HEK293 (cell line): ENCODE measurements around the gene IRX5.

Experiments
- BCL11A ChIP-seq: fragments of 450-650 bp; formaldehyde crosslinking; IDR thresholded peaks from 2 replicates; pipeline ENCODE4 v1.5.1; 2016; ENCODE audit warnings: low read depth, missing biosample characterization, missing genetic modification characterization
- GLI2 ChIP-seq: fragments of 450-650 bp; formaldehyde crosslinking; IDR thresholded peaks from 2 replicates; pipeline ENCODE4; 2017; ENCODE audit warnings: missing biosample characterization, missing genetic modification characterization, low read depth, borderline replicate concordance
- GLIS2 ChIP-seq: fragments of 450-650 bp; formaldehyde crosslinking; IDR thresholded peaks from 2 replicates; pipeline ENCODE4 v1.5.1; 2016; ENCODE audit warnings: missing biosample characterization, missing genetic modification characterization
- IKZF3 ChIP-seq: fragments of 450-650 bp; IDR thresholded peaks from 2 replicates; pipeline ENCODE4 v1.5.0; 2018; ENCODE audit warnings: missing biosample characterization, mild to moderate bottlenecking, missing genetic modification characterization, moderate library complexity
- KLF16 ChIP-seq: fragments of 450-650 bp; formaldehyde crosslinking; IDR thresholded peaks from 2 replicates; pipeline ENCODE4 v1.5.1; 2017; ENCODE audit warnings: missing biosample characterization, missing genetic modification characterization
- KLF8 ChIP-seq: fragments of 450-650 bp; formaldehyde crosslinking; IDR thresholded peaks from 2 replicates; pipeline ENCODE4 v1.5.1; 2016; ENCODE audit warnings: missing biosample characterization, missing genetic modification characterization
- MZF1 ChIP-seq: fragments of 450-650 bp; formaldehyde crosslinking; IDR thresholded peaks from 2 replicates; pipeline ENCODE4 v1.5.1; 2017; ENCODE audit warnings: missing biosample characterization, missing genetic modification characterization, borderline replicate concordance
- PRDM1 ChIP-seq: fragments of 450-650 bp; formaldehyde crosslinking; IDR thresholded peaks from 2 replicates; pipeline ENCODE4; 2016; ENCODE audit warnings: missing biosample characterization, missing genetic modification characterization
- SCRT2 ChIP-seq: fragments of 450-650 bp; formaldehyde crosslinking; IDR thresholded peaks from 2 replicates; pipeline ENCODE4 v1.5.1; 2016; ENCODE audit warnings: missing biosample characterization, missing genetic modification characterization
- ZBTB1 ChIP-seq: fragments of 450-650 bp; formaldehyde crosslinking; IDR thresholded peaks from 2 replicates; pipeline ENCODE4 v1.5.1; 2016; ENCODE audit warnings: missing biosample characterization, missing genetic modification characterization
- ZNF133 ChIP-seq: fragments of 450-650 bp; formaldehyde crosslinking; IDR thresholded peaks from 2 replicates; pipeline ENCODE4 v1.5.1; 2016; ENCODE audit warnings: missing biosample characterization, missing genetic modification characterization
- ZNF175 ChIP-seq: fragments of 450-650 bp; formaldehyde crosslinking; IDR thresholded peaks from 2 replicates; pipeline ENCODE4 v1.5.1; 2016; ENCODE audit warnings: missing biosample characterization, missing genetic modification characterization
- ZNF211 ChIP-seq: fragments of 450-650 bp; formaldehyde crosslinking; IDR thresholded peaks from 2 replicates; pipeline ENCODE4 v1.5.1; 2016; ENCODE audit warnings: low read depth, missing biosample characterization, missing genetic modification characterization
- ZNF274 ChIP-seq, 2 experiments: fragments of 200-500 bp in 1 of 2; fragments of 450-650 bp in 1 of 2; sonication (Bioruptor generic) in 1 of 2; formaldehyde crosslinking in 1 of 2; IDR thresholded peaks; 2 replicates each; pipeline versions ENCODE4 v1.5.1 to v1.6.1; 2014 to 2016; ENCODE audit warnings: borderline replicate concordance in 1 of 2, inconsistent platforms in 1 of 2, low read length in 1 of 2, missing biosample characterization in 1 of 2, missing genetic modification characterization in 1 of 2
- ZNF514 ChIP-seq: fragments of 450-650 bp; formaldehyde crosslinking; IDR thresholded peaks from 2 replicates; pipeline ENCODE4 v1.5.1; 2016; ENCODE audit warnings: missing biosample characterization, missing genetic modification characterization
- ZNF596 ChIP-seq: fragments of 450-650 bp; IDR thresholded peaks from 2 replicates; pipeline ENCODE4 v1.5.0; 2018; ENCODE audit warnings: missing biosample characterization, mild to moderate bottlenecking, missing genetic modification characterization, moderate library complexity
- ZNF610 ChIP-seq: fragments of 450-650 bp; formaldehyde crosslinking; IDR thresholded peaks from 2 replicates; pipeline ENCODE4 v1.5.1; 2016; ENCODE audit warnings: missing biosample characterization, missing genetic modification characterization, borderline replicate concordance
- ZNF830 ChIP-seq: fragments of 450-650 bp; IDR thresholded peaks from 2 replicates; pipeline ENCODE4 v1.5.0; 2018; ENCODE audit warnings: missing biosample characterization, missing genetic modification characterization, low read depth, mild to moderate bottlenecking, moderate library complexity
- ZXDB ChIP-seq: fragments of 450-650 bp; formaldehyde crosslinking; IDR thresholded peaks from 2 replicates; pipeline ENCODE4 v1.5.1; 2016; ENCODE audit warnings: missing biosample characterization, missing genetic modification characterization
- TF ChIP-seq, protein P1 (sequence below): fragments of 450-650 bp; formaldehyde crosslinking; IDR thresholded peaks from 2 replicates; pipeline ENCODE4 v1.5.1; 2016; ENCODE audit warnings: missing biosample characterization, missing genetic modification characterization
- TF ChIP-seq, protein P2 (sequence below): fragments of 450-650 bp; formaldehyde crosslinking; IDR thresholded peaks from 2 replicates; pipeline ENCODE4 v1.5.1; 2016; ENCODE audit warnings: missing biosample characterization, missing genetic modification characterization
- TF ChIP-seq, protein P3 (sequence below): fragments of 450-650 bp; formaldehyde crosslinking; IDR thresholded peaks from 2 replicates; pipeline ENCODE4 v1.5.1; 2016; ENCODE audit warnings: missing biosample characterization, missing genetic modification characterization
- TF ChIP-seq, protein P4 (sequence below): fragments of 450-650 bp; formaldehyde crosslinking; IDR thresholded peaks from 2 replicates; pipeline ENCODE4 v1.5.1; 2016; ENCODE audit warnings: missing biosample characterization, missing genetic modification characterization
- TF ChIP-seq, protein P5 (sequence below): fragments of 450-650 bp; formaldehyde crosslinking; IDR thresholded peaks from 2 replicates; pipeline ENCODE4 v1.5.1; 2016; ENCODE audit warnings: missing biosample characterization, missing genetic modification characterization, borderline replicate concordance
- TF ChIP-seq, protein P6 (sequence below): fragments of 450-650 bp; formaldehyde crosslinking; IDR thresholded peaks from 2 replicates; pipeline ENCODE4; 2016; ENCODE audit warnings: missing biosample characterization, missing genetic modification characterization

IRX5 gene

DNA sequence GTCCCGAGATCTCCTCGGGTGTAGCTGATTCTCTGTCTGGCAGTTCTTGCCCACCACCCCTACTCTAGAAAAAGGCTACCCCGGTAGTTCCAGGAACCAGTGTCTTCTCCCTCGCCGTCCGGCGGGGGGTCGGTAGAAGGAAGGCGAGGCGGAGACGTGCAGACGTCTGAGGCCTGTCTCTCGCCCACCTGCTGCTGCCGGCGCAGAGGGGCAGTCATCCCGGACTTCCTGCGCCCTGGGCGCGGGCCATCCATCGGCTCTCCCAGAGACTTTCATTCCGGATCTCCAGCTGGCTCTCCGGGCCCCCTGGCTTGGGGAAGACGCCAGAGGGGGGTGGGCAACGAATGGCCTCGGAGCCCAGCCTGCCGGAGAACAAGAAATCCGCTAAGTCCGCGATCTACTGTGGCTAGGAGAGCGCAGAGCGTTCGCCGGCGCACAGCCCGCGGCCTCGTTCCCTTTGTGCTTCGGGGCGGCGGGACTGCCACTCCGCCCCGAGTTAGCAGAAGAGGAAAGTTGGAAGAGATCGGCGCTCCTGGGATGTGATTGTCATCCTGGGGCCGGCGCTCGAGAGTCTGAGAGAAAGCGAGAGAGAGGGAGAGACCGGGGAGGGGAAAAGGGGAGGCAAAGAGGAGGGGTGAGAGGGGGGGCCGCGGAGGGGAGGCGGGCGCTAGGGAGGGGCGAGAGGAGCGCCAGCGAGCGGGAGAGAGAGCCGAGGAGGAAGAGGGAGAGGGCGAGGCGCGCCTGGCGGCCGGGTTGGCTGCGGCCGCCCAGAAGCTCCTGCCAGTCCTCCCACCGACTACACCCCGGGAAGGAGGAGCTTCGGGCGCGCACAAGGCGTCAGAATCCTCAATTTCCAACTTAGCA lies at the start of gene IRX5 (continued):
- TF ChIP-seq, protein P1, sequence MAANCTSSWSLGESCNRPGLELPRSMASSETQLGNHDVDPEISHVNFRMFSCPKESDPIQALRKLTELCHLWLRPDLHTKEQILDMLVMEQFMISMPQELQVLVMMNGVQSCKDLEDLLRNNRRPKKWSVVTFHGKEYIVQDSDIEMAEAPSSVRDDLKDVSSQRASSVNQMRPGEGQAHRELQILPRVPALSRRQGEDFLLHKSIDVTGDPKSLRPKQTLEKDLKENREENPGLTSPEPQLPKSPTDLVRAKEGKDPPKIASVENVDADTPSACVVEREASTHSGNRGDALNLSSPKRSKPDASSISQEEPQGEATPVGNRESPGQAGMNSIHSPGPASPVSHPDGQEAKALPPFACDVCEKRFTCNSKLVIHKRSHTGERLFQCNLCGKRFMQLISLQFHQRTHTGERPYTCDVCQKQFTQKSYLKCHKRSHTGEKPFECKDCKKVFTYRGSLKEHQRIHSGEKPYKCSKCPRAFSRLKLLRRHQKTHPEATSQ: no peak
- TF ChIP-seq IKZF3 (peak; percentile 64; the same call in 1 of the 2 replicates), KLF8 (peak; percentile 91), ZNF175 (tag by site-specific recombination) (no peak), ZNF274 (IDR thresholded peaks at IDR 0.05; ENCODE audit: low read length) (no peak), ZNF274 (tag by site-specific recombination; IDR thresholded peaks at IDR 0.05; ENCODE audit: borderline replicate concordance) (no peak), ZNF211 (tag by site-specific recombination) (no peak), BCL11A (tag by site-specific recombination) (no peak), ZNF514 (tag by site-specific recombination) (no peak), MZF1 (tag by site-specific recombination) (0 out of 2 replicates have a peak, but pooled peaks have one; percentile 13), GLIS2 (peak; percentile 69), GLI2 (tag by site-specific recombination) (no peak), ZNF596 (peak; percentile 84), KLF16 (tag by site-specific recombination) (peak; percentile 81; the same call in 1 of the 2 replicates), ZXDB (tag by site-specific recombination) (peak; percentile 70; the same call in 1 of the 2 replicates), ZNF133 (tag by site-specific recombination) (no peak), ZNF610 (tag by site-specific recombination) (peak; percentile 52; the same call in 1 of the 2 replicates), SCRT2 (tag by site-specific recombination) (peak; percentile 90), PRDM1 (tag by site-specific recombination) (peak; percentile 96), ZNF830 (tag by site-specific recombination) (no peak), ZBTB1 (no peak)
- TF ChIP-seq, protein P2, sequence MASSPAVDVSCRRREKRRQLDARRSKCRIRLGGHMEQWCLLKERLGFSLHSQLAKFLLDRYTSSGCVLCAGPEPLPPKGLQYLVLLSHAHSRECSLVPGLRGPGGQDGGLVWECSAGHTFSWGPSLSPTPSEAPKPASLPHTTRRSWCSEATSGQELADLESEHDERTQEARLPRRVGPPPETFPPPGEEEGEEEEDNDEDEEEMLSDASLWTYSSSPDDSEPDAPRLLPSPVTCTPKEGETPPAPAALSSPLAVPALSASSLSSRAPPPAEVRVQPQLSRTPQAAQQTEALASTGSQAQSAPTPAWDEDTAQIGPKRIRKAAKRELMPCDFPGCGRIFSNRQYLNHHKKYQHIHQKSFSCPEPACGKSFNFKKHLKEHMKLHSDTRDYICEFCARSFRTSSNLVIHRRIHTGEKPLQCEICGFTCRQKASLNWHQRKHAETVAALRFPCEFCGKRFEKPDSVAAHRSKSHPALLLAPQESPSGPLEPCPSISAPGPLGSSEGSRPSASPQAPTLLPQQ (tag by site-specific recombination): 0 out of 2 replicates have a peak, but pooled peaks have one; percentile 53
- TF ChIP-seq, protein P3, sequence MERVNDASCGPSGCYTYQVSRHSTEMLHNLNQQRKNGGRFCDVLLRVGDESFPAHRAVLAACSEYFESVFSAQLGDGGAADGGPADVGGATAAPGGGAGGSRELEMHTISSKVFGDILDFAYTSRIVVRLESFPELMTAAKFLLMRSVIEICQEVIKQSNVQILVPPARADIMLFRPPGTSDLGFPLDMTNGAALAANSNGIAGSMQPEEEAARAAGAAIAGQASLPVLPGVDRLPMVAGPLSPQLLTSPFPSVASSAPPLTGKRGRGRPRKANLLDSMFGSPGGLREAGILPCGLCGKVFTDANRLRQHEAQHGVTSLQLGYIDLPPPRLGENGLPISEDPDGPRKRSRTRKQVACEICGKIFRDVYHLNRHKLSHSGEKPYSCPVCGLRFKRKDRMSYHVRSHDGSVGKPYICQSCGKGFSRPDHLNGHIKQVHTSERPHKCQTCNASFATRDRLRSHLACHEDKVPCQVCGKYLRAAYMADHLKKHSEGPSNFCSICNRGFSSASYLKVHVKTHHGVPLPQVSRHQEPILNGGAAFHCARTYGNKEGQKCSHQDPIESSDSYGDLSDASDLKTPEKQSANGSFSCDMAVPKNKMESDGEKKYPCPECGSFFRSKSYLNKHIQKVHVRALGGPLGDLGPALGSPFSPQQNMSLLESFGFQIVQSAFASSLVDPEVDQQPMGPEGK (tag by site-specific recombination): peak; percentile 96
- TF ChIP-seq, protein P4, sequence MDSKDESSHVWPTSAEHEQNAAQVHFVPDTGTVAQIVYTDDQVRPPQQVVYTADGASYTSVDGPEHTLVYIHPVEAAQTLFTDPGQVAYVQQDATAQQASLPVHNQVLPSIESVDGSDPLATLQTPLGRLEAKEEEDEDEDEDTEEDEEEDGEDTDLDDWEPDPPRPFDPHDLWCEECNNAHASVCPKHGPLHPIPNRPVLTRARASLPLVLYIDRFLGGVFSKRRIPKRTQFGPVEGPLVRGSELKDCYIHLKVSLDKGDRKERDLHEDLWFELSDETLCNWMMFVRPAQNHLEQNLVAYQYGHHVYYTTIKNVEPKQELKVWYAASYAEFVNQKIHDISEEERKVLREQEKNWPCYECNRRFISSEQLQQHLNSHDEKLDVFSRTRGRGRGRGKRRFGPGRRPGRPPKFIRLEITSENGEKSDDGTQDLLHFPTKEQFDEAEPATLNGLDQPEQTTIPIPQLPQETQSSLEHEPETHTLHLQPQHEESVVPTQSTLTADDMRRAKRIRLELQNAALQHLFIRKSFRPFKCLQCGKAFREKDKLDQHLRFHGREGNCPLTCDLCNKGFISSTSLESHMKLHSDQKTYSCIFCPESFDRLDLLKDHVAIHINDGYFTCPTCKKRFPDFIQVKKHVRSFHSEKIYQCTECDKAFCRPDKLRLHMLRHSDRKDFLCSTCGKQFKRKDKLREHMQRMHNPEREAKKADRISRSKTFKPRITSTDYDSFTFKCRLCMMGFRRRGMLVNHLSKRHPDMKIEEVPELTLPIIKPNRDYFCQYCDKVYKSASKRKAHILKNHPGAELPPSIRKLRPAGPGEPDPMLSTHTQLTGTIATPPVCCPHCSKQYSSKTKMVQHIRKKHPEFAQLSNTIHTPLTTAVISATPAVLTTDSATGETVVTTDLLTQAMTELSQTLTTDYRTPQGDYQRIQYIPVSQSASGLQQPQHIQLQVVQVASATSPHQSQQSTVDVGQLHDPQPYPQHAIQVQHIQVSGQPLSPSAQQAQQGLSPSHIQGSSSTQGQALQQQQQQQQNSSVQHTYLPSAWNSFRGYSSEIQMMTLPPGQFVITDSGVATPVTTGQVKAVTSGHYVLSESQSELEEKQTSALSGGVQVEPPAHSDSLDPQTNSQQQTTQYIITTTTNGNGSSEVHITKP (tag by site-specific recombination): peak; percentile 43
- TF ChIP-seq, protein P5, sequence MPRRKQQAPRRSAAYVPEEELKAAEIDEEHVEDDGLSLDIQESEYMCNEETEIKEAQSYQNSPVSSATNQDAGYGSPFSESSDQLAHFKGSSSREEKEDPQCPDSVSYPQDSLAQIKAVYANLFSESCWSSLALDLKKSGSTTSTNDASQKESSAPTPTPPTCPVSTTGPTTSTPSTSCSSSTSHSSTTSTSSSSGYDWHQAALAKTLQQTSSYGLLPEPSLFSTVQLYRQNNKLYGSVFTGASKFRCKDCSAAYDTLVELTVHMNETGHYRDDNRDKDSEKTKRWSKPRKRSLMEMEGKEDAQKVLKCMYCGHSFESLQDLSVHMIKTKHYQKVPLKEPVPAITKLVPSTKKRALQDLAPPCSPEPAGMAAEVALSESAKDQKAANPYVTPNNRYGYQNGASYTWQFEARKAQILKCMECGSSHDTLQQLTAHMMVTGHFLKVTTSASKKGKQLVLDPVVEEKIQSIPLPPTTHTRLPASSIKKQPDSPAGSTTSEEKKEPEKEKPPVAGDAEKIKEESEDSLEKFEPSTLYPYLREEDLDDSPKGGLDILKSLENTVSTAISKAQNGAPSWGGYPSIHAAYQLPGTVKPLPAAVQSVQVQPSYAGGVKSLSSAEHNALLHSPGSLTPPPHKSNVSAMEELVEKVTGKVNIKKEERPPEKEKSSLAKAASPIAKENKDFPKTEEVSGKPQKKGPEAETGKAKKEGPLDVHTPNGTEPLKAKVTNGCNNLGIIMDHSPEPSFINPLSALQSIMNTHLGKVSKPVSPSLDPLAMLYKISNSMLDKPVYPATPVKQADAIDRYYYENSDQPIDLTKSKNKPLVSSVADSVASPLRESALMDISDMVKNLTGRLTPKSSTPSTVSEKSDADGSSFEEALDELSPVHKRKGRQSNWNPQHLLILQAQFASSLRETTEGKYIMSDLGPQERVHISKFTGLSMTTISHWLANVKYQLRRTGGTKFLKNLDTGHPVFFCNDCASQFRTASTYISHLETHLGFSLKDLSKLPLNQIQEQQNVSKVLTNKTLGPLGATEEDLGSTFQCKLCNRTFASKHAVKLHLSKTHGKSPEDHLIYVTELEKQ: no peak
- TF ChIP-seq, protein P6, sequence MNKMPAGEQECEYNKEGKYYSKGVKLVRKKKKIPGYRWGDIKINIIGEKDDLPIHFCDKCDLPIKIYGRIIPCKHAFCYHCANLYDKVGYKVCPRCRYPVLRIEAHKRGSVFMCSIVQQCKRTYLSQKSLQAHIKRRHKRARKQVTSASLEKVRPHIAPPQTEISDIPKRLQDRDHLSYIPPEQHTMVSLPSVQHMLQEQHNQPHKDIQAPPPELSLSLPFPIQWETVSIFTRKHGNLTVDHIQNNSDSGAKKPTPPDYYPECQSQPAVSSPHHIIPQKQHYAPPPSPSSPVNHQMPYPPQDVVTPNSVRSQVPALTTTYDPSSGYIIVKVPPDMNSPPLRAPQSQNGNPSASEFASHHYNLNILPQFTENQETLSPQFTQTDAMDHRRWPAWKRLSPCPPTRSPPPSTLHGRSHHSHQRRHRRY (tag by site-specific recombination): no peak
